ENCODE measurements around the gene C13orf46. TPM values are rescaled to one million over a fixed set of nuclear protein-coding genes. Genes with fewer than 3 reads are reported as not detected.

C13orf46 gene
- polyA plus RNA-seq, 1 experiment = 0.65 TPM

DNA sequence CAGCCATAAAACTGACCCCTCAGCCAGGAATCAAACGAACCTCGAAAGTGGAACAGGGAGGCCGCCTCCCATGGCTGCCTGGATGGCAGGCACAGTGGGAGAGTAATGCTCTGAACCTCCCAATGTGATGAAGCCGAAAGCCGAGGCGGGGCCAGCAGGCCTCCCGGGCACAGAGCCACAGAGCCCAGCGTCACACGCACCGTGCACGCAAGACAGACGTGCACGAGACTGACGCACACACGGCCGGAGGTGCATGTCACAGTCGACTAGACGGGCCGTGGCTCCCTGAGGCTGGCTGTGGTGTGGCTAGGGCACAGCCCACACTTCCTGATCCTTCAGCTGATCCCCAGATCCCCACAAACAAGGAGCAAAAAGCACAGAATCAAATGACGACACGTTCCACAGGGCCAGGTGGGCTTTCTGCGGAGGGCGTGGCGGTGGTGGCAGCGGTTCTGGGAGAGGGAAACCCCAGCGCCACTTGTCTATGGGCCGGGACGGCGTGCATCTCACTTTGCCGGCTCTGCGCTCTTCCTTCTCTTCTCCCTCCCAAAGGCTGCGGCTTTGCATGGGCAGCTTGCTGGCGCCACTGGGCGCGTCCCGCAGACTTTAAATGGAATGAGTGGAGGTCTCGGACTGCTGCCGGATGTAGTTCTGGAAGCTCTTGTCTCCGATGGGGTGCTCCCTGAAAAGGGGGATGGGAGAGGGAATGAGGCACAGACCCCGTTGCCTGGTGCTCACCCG lies 5.0 kb upstream of the C13orf46 start:
- Histone ChIP-seq H3K4me3 (ENCODE audit: low read depth, low read length) (no peak overlapping the region), H3K27me3 (ENCODE audit: control insufficient read depth, insufficient read depth, low read length) (no peaks in the 10 kb centered on the region), H3K36me3 (ENCODE audit: control insufficient read depth, insufficient read depth, low read length) (peaks cover 47% of the 10 kb centered on the region)
- TF ChIP-seq, protein P1, sequence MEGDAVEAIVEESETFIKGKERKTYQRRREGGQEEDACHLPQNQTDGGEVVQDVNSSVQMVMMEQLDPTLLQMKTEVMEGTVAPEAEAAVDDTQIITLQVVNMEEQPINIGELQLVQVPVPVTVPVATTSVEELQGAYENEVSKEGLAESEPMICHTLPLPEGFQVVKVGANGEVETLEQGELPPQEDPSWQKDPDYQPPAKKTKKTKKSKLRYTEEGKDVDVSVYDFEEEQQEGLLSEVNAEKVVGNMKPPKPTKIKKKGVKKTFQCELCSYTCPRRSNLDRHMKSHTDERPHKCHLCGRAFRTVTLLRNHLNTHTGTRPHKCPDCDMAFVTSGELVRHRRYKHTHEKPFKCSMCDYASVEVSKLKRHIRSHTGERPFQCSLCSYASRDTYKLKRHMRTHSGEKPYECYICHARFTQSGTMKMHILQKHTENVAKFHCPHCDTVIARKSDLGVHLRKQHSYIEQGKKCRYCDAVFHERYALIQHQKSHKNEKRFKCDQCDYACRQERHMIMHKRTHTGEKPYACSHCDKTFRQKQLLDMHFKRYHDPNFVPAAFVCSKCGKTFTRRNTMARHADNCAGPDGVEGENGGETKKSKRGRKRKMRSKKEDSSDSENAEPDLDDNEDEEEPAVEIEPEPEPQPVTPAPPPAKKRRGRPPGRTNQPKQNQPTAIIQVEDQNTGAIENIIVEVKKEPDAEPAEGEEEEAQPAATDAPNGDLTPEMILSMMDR (IDR thresholded peaks at IDR 0.05; ENCODE audit: insufficient read depth, low read depth, low read length) = no peak
- POLR2A ChIA-PET = no interaction called here
- CTCF ChIA-PET = interaction anchor here (0.6 to 1.3 kb wide), 2 partner anchors 15 to 332 kb away, joined by 3 to 5 read pairs; no protein-coding TSS in a partner anchor
- DNase-seq (ENCODE audit: low read depth) = no peak

DNA sequence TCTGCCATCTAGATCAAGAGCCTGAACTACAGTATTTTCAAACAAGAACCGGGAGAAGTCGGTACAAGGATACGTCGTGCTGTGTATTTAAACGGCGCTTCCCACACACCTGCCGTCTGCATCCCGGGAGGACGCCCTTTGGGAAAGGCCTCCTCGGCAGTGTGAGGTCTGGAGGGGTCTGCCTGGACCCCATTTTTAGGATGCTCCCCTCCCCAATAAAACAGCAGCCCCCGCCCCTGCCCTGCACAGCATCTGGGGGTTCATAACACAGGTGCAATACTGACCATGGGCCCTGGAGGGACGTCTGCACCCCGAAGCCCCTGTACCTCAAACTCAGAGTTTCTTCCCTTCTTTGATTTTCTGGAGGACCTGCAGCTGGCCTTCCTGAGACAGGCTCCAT lies 4.1 kb upstream of the C13orf46 start:
- TF ChIP-seq, protein P1 (IDR thresholded peaks at IDR 0.05; ENCODE audit: insufficient read depth, low read depth, low read length) = no peak
- POLR2A ChIA-PET = no interaction called here
- DNase-seq (ENCODE audit: low read depth) = no peak
- peaks cover 53% of the 10 kb centered on the region for H3K36me3 ChIP-seq (ENCODE audit: control insufficient read depth, insufficient read depth, low read length)
- H3K27me3 ChIP-seq (ENCODE audit: control insufficient read depth, insufficient read depth, low read length) = no peaks in the 10 kb centered on the region
- CTCF ChIA-PET = interaction anchor here (1.3 kb wide), 1 partner anchor 16 kb away, joined by 3 read pairs; no protein-coding TSS in a partner anchor
- no peak overlapping the region for H3K4me3 ChIP-seq (ENCODE audit: low read depth, low read length)

GRCh38 chr13:113976711-113977684 lies 3.1 kb upstream of the C13orf46 start:
- ChIA-PET CTCF (interaction anchor here (0.7 kb wide), 1 partner anchor 17 kb away, joined by 3 read pairs; no protein-coding TSS in a partner anchor), POLR2A (no interaction called here)
- peak; percentile 32 for DNase-seq (ENCODE audit: low read depth)
- Histone ChIP-seq H3K27me3 (ENCODE audit: control insufficient read depth, insufficient read depth, low read length) (no peaks in the 10 kb centered on the region), H3K4me3 (ENCODE audit: low read depth, low read length) (no peak overlapping the region), H3K36me3 (ENCODE audit: control insufficient read depth, insufficient read depth, low read length) (peaks cover 49% of the 10 kb centered on the region)
- TF ChIP-seq, protein P1 (IDR thresholded peaks at IDR 0.05; ENCODE audit: insufficient read depth, low read depth, low read length) = no peak

DNA sequence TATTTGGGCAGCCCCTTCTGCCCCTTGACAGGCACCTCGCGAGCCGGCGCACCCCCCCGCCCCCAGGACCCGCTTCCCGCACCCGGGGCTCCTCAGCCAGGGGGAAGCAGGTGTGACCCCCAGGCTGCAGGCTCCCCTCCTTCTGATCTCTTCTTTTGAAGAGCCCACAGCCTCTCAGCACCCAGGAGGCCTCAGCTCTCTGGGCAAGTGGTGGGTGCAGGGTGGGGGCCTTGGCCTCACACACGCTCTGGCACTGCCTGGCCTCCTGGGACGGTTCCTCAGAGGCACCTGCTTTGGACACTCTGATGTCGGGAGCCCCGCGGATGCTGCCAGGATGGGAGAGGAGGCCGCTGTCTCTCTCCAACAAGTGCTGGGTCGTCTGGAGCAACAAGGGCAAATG lies 1.5 kb upstream of the C13orf46 start:
- ChIA-PET CTCF (no interaction called here), POLR2A (no interaction called here)
- TF ChIP-seq, protein P1 (IDR thresholded peaks at IDR 0.05; ENCODE audit: insufficient read depth, low read depth, low read length) = no peak
- Histone ChIP-seq H3K4me3 (ENCODE audit: low read depth, low read length) (no peak overlapping the region), H3K27me3 (ENCODE audit: control insufficient read depth, insufficient read depth, low read length) (no peaks in the 10 kb centered on the region), H3K36me3 (ENCODE audit: control insufficient read depth, insufficient read depth, low read length) (peaks cover 40% of the 10 kb centered on the region)
- DNase-seq (ENCODE audit: low read depth) = no peak
